Measurements from ENCODE around the gene SLC7A5.
"Not testable (repeated sequence)": the region's sequence is repeated elsewhere in the genome, so short reads cannot be mapped to it uniquely, and the experiment has no call there.

The SLC7A5 gene

GRCh38 chr16:87826798-87827587 is 42.3 kb downstream of the SLC7A5 start:
- no peak for DNase-seq (ENCODE audit: low read depth in 1 of 2, low spot score in 1 of 2)
- TF ChIP-seq GABPA (IDR thresholded peaks at IDR 0.05; ENCODE audit: low read depth) (no peak), SPI1 (IDR thresholded peaks at IDR 0.05; ENCODE audit: borderline replicate concordance, low read depth) (no peak), POLR2AphosphoS5 (IDR thresholded peaks at IDR 0.05; ENCODE audit: low read depth) (no peak)
- TF ChIP-seq, protein P1, sequence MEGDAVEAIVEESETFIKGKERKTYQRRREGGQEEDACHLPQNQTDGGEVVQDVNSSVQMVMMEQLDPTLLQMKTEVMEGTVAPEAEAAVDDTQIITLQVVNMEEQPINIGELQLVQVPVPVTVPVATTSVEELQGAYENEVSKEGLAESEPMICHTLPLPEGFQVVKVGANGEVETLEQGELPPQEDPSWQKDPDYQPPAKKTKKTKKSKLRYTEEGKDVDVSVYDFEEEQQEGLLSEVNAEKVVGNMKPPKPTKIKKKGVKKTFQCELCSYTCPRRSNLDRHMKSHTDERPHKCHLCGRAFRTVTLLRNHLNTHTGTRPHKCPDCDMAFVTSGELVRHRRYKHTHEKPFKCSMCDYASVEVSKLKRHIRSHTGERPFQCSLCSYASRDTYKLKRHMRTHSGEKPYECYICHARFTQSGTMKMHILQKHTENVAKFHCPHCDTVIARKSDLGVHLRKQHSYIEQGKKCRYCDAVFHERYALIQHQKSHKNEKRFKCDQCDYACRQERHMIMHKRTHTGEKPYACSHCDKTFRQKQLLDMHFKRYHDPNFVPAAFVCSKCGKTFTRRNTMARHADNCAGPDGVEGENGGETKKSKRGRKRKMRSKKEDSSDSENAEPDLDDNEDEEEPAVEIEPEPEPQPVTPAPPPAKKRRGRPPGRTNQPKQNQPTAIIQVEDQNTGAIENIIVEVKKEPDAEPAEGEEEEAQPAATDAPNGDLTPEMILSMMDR (IDR thresholded peaks at IDR 0.05; ENCODE audit: insufficient read depth, low read length) = no peak
- TF ChIP-seq, protein P2, sequence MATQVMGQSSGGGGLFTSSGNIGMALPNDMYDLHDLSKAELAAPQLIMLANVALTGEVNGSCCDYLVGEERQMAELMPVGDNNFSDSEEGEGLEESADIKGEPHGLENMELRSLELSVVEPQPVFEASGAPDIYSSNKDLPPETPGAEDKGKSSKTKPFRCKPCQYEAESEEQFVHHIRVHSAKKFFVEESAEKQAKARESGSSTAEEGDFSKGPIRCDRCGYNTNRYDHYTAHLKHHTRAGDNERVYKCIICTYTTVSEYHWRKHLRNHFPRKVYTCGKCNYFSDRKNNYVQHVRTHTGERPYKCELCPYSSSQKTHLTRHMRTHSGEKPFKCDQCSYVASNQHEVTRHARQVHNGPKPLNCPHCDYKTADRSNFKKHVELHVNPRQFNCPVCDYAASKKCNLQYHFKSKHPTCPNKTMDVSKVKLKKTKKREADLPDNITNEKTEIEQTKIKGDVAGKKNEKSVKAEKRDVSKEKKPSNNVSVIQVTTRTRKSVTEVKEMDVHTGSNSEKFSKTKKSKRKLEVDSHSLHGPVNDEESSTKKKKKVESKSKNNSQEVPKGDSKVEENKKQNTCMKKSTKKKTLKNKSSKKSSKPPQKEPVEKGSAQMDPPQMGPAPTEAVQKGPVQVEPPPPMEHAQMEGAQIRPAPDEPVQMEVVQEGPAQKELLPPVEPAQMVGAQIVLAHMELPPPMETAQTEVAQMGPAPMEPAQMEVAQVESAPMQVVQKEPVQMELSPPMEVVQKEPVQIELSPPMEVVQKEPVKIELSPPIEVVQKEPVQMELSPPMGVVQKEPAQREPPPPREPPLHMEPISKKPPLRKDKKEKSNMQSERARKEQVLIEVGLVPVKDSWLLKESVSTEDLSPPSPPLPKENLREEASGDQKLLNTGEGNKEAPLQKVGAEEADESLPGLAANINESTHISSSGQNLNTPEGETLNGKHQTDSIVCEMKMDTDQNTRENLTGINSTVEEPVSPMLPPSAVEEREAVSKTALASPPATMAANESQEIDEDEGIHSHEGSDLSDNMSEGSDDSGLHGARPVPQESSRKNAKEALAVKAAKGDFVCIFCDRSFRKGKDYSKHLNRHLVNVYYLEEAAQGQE (IDR thresholded peaks at IDR 0.05; ENCODE audit: insufficient replicate concordance, low read depth) = no peak
- Histone ChIP-seq H3K27me3 (ENCODE audit: insufficient read depth, poor library complexity, severe bottlenecking) (no peaks in the 10 kb centered on the region), H3K27ac (replicated peaks) (no peak overlapping the region), H3K4me3 (replicated peaks; ENCODE audit: insufficient read depth, low read length) (no peak overlapping the region)

GRCh38 chr16:87826407-87826797 is 42.9 kb downstream of the SLC7A5 start:
- not testable (repeated sequence) for H3K27me3 ChIP-seq (ENCODE audit: insufficient read depth, poor library complexity, severe bottlenecking); H3K4me3 ChIP-seq (replicated peaks; ENCODE audit: insufficient read depth, low read length); H3K27ac ChIP-seq (replicated peaks); DNase-seq (ENCODE audit: low read depth in 1 of 2, low spot score in 1 of 2)

DNA sequence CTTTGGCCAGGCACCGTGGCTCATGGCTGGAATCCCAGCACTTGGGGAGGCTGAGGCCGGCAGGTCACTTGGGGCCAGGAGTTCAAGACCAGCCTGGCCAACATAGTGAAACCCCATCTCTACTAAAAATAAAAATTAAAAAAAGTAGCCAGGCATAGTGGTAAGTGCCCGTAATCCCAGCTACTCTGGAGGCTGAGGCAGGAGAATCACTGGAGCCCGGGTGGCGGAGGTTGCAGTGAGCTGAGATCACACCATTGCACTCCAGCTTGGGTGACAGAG is 43.5 kb downstream of the SLC7A5 start:
- not testable (repeated sequence) for H3K27me3 ChIP-seq (ENCODE audit: insufficient read depth, poor library complexity, severe bottlenecking); H3K27ac ChIP-seq (replicated peaks); H3K4me3 ChIP-seq (replicated peaks; ENCODE audit: insufficient read depth, low read length); DNase-seq (ENCODE audit: low read depth in 1 of 2, low spot score in 1 of 2)

DNA sequence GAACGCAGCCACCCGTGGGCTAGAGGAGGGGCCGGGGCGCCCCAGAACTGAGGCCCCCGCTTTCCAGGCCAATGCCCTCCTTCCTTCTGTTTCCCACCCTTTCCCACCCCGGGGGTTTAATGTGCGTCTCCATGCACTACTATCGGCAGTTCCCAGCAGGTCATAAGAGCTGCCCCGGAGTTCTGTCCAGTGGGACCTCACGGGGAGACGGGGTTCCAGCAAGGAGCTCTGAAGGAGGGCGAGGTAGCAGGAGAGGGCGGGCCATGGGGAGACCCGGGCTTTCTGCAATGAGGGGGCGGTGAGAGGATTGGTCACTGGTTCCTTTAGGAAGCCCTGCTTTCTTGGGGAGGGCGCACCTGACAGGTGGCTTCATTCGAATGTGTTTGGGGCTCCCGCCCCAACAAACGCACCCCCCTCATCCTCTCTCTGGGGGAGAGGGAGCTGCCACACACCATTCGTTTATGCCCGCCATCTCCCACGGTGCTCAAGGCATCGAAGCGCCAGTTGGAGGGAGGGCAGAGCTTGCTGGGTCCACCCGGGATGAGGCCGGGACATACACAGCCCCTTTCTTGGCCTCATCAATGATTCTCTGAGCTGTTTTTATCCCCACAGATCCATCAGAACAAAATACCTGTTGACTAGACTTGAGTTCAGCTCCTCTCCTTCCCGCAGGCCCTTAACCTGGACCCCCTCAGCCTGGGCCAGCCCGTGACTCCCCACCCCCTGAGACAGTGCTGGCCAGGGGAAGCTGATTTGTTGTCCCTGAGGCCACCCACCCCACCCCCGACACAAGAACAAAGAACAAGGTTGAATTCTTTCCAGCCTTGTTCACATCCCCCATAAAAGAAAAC is 44.1 kb downstream of the SLC7A5 start:
- Histone ChIP-seq H3K27ac (replicated peaks) (no peak overlapping the region), H3K27me3 (ENCODE audit: insufficient read depth, poor library complexity, severe bottlenecking) (no peaks in the 10 kb centered on the region), H3K4me3 (replicated peaks; ENCODE audit: insufficient read depth, low read length) (no peak overlapping the region)
- no peak for DNase-seq (ENCODE audit: low read depth in 1 of 2, low spot score in 1 of 2)
- TF ChIP-seq SPI1 (IDR thresholded peaks at IDR 0.05; ENCODE audit: borderline replicate concordance, low read depth) (no peak), POLR2AphosphoS5 (IDR thresholded peaks at IDR 0.05; ENCODE audit: low read depth) (no peak), GABPA (IDR thresholded peaks at IDR 0.05; ENCODE audit: low read depth) (no peak)
- TF ChIP-seq, protein P2 (IDR thresholded peaks at IDR 0.05; ENCODE audit: insufficient replicate concordance, low read depth) = no peak
- TF ChIP-seq, protein P1 (IDR thresholded peaks at IDR 0.05; ENCODE audit: insufficient read depth, low read length) = no peak

Measured in HL-60 (cell line).